K562 (cell line): ENCODE results near the gene CEP20. TPM values are rescaled to one million over a fixed set of nuclear protein-coding genes. Genes with fewer than 3 reads are reported as not detected.
A peak's percentile ranks its signal among the peaks of the same experiment; 100 is the strongest.

Source experiments
- ARHGAP35 ChIP-seq: fragments of 450-650 bp; IDR thresholded peaks from 2 replicates; pipeline ENCODE4 v1.6.1; 2018; ENCODE audit not compliant: partially characterized antibody
- CEBPG ChIP-seq, 3 experiments: fragments of 200-800 bp in 1 of 3; sonication (Bioruptor generic) in 1 of 3; sonication (generic) in 1 of 3; formaldehyde crosslinking in 1 of 3; IDR thresholded peaks in 2 of 3; conservative IDR thresholded peaks in 1 of 3; 2 replicates each; pipeline versions ENCODE4 v1.6.1 to v1.8.0; 2016 to 2022; ENCODE audit warnings: missing compliant biosample characterization in 2 of 3, missing genetic modification characterization in 2 of 3, mild to moderate bottlenecking in 1 of 3, missing genetic modification reagents in 1 of 3
- CHD4 ChIP-seq: fragments of 200-600 bp; sonication (generic); IDR thresholded peaks from 3 replicates; pipeline ENCODE4 v1.6.1; 2012; ENCODE audit warnings: low read depth, mild to moderate bottlenecking, mixed read lengths, low read length, inconsistent platforms; ENCODE audit not compliant: insufficient read depth, insufficient replicate concordance, poor library complexity, severe bottlenecking
- ETV1 ChIP-seq: fragments of 450-650 bp; conservative IDR thresholded peaks from 2 replicates; pipeline ENCODE4 v1.6.1; 2016; ENCODE audit warnings: missing genetic modification characterization, control low read depth, low read depth, missing compliant biosample characterization
- JUNB ChIP-seq: fragments of 450-650 bp; formaldehyde crosslinking; conservative IDR thresholded peaks from 2 replicates; pipeline ENCODE4 v1.4.0; 2020; ENCODE audit warnings: mild to moderate bottlenecking
- KLF6 ChIP-seq: fragments of 250-450 bp; sonication (Bioruptor Pico); IDR thresholded peaks from 2 replicates; pipeline ENCODE4 v1.4.0; 2020; ENCODE audit warnings: mild to moderate bottlenecking, moderate library complexity, borderline replicate concordance
- LCOR ChIP-seq: sonication (generic); formaldehyde crosslinking; IDR thresholded peaks from 2 replicates; pipeline ENCODE4 v1.8.0; 2022; ENCODE audit warnings: mild to moderate bottlenecking, missing genetic modification reagents
- LEF1 ChIP-seq: fragments of 450-650 bp; IDR thresholded peaks from 2 replicates; pipeline ENCODE4 v1.6.1; 2016; ENCODE audit warnings: mild to moderate bottlenecking
- MED1 ChIP-seq: sonication (generic); formaldehyde crosslinking; IDR thresholded peaks from 2 replicates; pipeline ENCODE4 v1.8.1; 2023; ENCODE audit warnings: missing genetic modification reagents, borderline replicate concordance
- NFE2 ChIP-seq: IDR thresholded peaks from 2 replicates; pipeline ENCODE4 v1.6.1; 2014; ENCODE audit warnings: antibody characterized with exemption, low read depth
- PHF20 ChIP-seq: fragments of 450-650 bp; IDR thresholded peaks from 2 replicates; pipeline ENCODE4 v1.6.1; 2018; ENCODE audit not compliant: partially characterized antibody
- POLR3A ChIP-seq: IDR thresholded peaks from 2 replicates; pipeline ENCODE4 v1.6.1; 2011; ENCODE audit warnings: borderline replicate concordance, mild to moderate bottlenecking, moderate library complexity; ENCODE audit not compliant: insufficient read length, insufficient read depth; ENCODE audit errors: extremely low read depth
- RB1 ChIP-seq: fragments of 450-650 bp; IDR thresholded peaks from 2 replicates; pipeline ENCODE4 v1.6.1; 2017; ENCODE audit warnings: low read depth, mild to moderate bottlenecking
- SAFB2 ChIP-seq: fragments of 200-400 bp; formaldehyde crosslinking; IDR thresholded peaks from 2 replicates; pipeline ENCODE4 v1.6.1; 2018; ENCODE audit warnings: borderline replicate concordance, low read length, low read depth, moderate library complexity; ENCODE audit not compliant: severe bottlenecking
- SRSF7 ChIP-seq: fragments of 200-400 bp; formaldehyde crosslinking; optimal IDR thresholded peaks from 2 replicates; pipeline ENCODE3; 2017; ENCODE audit warnings: mild to moderate bottlenecking, low read depth, low read length
- SRSF9 ChIP-seq: fragments of 200-400 bp; formaldehyde crosslinking; IDR thresholded peaks from 2 replicates; pipeline ENCODE4 v1.6.1; 2017; ENCODE audit warnings: low read depth, low read length, borderline replicate concordance
- STAT5B ChIP-seq: fragments of 250-450 bp; sonication (Bioruptor Pico); IDR thresholded peaks from 2 replicates; pipeline ENCODE4 v1.8.0; 2021; ENCODE audit warnings: mild to moderate bottlenecking, inconsistent platforms
- TAF7 ChIP-seq: fragments of 450-650 bp; IDR thresholded peaks from 2 replicates; pipeline ENCODE4 v1.6.1; 2016; ENCODE audit warnings: missing genetic modification characterization, missing compliant biosample characterization
- TBL1XR1 ChIP-seq, 2 experiments: IDR thresholded peaks; 2 replicates each; pipeline ENCODE4 v1.6.1; 2012; ENCODE audit warnings: improper control_type of control experiment in 2 of 2, low read length in 2 of 2, mild to moderate bottlenecking in 1 of 2
- TOE1 ChIP-seq, 2 experiments: fragments of 450-650 bp in 1 of 2; sonication (generic) in 1 of 2; formaldehyde crosslinking in 1 of 2; IDR thresholded peaks; 2 replicates each; pipeline versions ENCODE4 v1.7.1 to v1.8.0; 2016 to 2022; ENCODE audit warnings: borderline replicate concordance in 2 of 2, mild to moderate bottlenecking in 2 of 2, antibody characterized with exemption in 1 of 2, inconsistent platforms in 1 of 2, low read depth in 1 of 2, missing genetic modification reagents in 1 of 2, moderate library complexity in 1 of 2
- ZKSCAN1 ChIP-seq: fragments of 150-350 bp; IDR thresholded peaks from 2 replicates; pipeline ENCODE4 v1.6.1; 2016; ENCODE audit warnings: low read depth, low read length
- ZNF224 ChIP-seq: sonication (generic); formaldehyde crosslinking; IDR thresholded peaks from 2 replicates; pipeline ENCODE4 v1.8.0; 2022; ENCODE audit warnings: mild to moderate bottlenecking, missing genetic modification reagents
- ZNF699 ChIP-seq: fragments of 250-450 bp; sonication (Bioruptor Pico); IDR thresholded peaks from 2 replicates; pipeline ENCODE4 v1.8.0; 2021; ENCODE audit warnings: mild to moderate bottlenecking, moderate library complexity; ENCODE audit not compliant: insufficient replicate concordance
- polyA plus RNA-seq, 8 experiments: library from polyadenylated mRNA; depleted of rRNA in 4 of 8; stranded (reverse) in 5 of 8; unstranded in 3 of 8; fragments of >200 nt; fragmentation: Nextera tagmentation in 2 of 8; fragmentation: Illumina TruSeq in 1 of 8; extraction: Ambion mirVana in 2 of 8; extraction: Trizol in 1 of 8; gene quantifications; 2 replicates each; pipeline versions ENCODE4 v1.2.1 to v1.2.3, GENCODE V29; 2011 to 2014; ENCODE audit warnings: inconsistent platforms in 1 of 8, missing spikeins in 1 of 8
- total RNA-seq, 7 experiments: library from RNA; depleted of rRNA in 6 of 7; stranded (reverse); fragments of >200 nt in 6 of 7; fragmentation: Illumina TruSeq in 2 of 7; extraction: Trizol in 2 of 7; gene quantifications; 2 replicates each; pipeline versions ENCODE4 v1.2.1 to v1.2.3, GENCODE V29; 2011 to 2021; ENCODE audit warnings: low replicate concordance in 1 of 7
- TF ChIP-seq, protein P1 (sequence below): sonication (generic); formaldehyde crosslinking; IDR thresholded peaks from 2 replicates; pipeline ENCODE4 v1.9.0; 2022; ENCODE audit warnings: mild to moderate bottlenecking, missing genetic modification reagents
- TF ChIP-seq, protein P2 (sequence below), 3 experiments: fragments of 200-800 bp in 1 of 3; fragments of 250-450 bp in 1 of 3; fragments of 450-650 bp in 1 of 3; sonication (Bioruptor Pico) in 1 of 3; sonication (Bioruptor generic) in 1 of 3; formaldehyde crosslinking in 1 of 3; IDR thresholded peaks; 2 replicates each; pipeline versions ENCODE4 v1.6.1 to v1.8.0; 2016 to 2022; ENCODE audit warnings: mild to moderate bottlenecking in 2 of 3, missing genetic modification characterization in 2 of 3, missing compliant biosample characterization in 1 of 3, moderate library complexity in 1 of 3

CEP20 gene
- total and polyA plus RNA-seq, 9 of the 15 experiments (the other 6 are each of a cell fraction or from before 2014, with no cell fraction given) = 41.3 to 150 (median 104) TPM

DNA sequence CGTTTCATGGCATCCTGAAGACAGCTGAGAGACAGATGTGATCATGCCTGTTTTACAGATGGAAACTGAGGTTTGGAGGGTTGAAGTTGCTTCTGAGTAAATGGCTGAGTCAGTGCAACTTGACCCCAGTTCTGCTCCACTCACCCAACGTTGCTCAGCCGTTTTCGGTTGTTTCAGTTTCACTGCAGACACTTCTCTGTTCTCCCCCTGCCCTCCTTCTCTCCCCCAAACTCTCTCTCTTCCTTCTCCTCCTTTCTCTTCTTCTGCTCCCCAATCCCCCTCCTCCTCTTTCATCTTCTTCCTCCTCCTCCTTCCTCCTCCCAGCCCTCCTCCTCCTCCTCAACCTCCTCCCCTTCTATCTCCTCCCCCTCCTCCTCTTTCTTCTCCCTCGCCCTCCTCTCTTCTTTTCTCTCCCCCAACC is 9.4 kb upstream of the CEP20 start (continued):
- TF ChIP-seq SRSF7 = no peak
- TF ChIP-seq STAT5B (CRISPR knock-in tag) = no peak
- TF ChIP-seq TAF7 (tag) = no peak
- no peak for TF ChIP-seq ZNF699 (CRISPR knock-in tag)
- no peak for TF ChIP-seq CEBPG (CRISPR knock-in tag; IDR thresholded peaks at IDR 0.05)
- no peak for TF ChIP-seq CEBPG (tag; conservative IDR thresholded peaks at IDR 0.05 in 1 of 2, IDR thresholded peaks at IDR 0.05 in 1 of 2)
- TF ChIP-seq ARHGAP35 = peak; percentile 60
- TF ChIP-seq POLR3A = no peak
- TF ChIP-seq, protein P1, sequence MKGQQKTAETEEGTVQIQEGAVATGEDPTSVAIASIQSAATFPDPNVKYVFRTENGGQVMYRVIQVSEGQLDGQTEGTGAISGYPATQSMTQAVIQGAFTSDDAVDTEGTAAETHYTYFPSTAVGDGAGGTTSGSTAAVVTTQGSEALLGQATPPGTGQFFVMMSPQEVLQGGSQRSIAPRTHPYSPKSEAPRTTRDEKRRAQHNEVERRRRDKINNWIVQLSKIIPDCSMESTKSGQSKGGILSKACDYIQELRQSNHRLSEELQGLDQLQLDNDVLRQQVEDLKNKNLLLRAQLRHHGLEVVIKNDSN (CRISPR knock-in tag) = no peak
- no peak for TF ChIP-seq CHD4
- no peak for TF ChIP-seq ZNF224 (CRISPR knock-in tag)
- TF ChIP-seq, protein P2, sequence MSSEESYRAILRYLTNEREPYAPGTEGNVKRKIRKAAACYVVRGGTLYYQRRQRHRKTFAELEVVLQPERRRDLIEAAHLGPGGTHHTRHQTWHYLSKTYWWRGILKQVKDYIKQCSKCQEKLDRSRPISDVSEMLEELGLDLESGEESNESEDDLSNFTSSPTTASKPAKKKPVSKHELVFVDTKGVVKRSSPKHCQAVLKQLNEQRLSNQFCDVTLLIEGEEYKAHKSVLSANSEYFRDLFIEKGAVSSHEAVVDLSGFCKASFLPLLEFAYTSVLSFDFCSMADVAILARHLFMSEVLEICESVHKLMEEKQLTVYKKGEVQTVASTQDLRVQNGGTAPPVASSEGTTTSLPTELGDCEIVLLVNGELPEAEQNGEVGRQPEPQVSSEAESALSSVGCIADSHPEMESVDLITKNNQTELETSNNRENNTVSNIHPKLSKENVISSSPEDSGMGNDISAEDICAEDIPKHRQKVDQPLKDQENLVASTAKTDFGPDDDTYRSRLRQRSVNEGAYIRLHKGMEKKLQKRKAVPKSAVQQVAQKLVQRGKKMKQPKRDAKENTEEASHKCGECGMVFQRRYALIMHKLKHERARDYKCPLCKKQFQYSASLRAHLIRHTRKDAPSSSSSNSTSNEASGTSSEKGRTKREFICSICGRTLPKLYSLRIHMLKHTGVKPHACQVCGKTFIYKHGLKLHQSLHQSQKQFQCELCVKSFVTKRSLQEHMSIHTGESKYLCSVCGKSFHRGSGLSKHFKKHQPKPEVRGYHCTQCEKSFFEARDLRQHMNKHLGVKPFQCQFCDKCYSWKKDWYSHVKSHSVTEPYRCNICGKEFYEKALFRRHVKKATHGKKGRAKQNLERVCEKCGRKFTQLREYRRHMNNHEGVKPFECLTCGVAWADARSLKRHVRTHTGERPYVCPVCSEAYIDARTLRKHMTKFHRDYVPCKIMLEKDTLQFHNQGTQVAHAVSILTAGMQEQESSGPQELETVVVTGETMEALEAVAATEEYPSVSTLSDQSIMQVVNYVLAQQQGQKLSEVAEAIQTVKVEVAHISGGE (CRISPR knock-in tag; IDR thresholded peaks at IDR 0.05) = no peak
- no peak for TF ChIP-seq RB1
- no peak for TF ChIP-seq SAFB2
- TF ChIP-seq ZKSCAN1 = no peak
- peak; percentile 64; the same call in 1 of the 2 replicates for TF ChIP-seq NFE2
- no peak for TF ChIP-seq TBL1XR1 (IDR thresholded peaks at IDR 0.05; ENCODE audit: low read length in 2 of 2)
- no peak for TF ChIP-seq KLF6 (CRISPR knock-in tag)
- TF ChIP-seq ETV1 (tag) = no peak
- TF ChIP-seq LEF1 = peak; percentile 73; the same call in 1 of the 2 replicates
- no peak for TF ChIP-seq MED1 (CRISPR knock-in tag)
- TF ChIP-seq PHF20 = no peak
- no peak for TF ChIP-seq LCOR (CRISPR knock-in tag)
- no peak for TF ChIP-seq SRSF9
- TF ChIP-seq JUNB (CRISPR knock-in tag) = no peak
- TF ChIP-seq TOE1 (IDR thresholded peaks at IDR 0.05; ENCODE audit: borderline replicate concordance) = peak; percentile 64; the same call in 1 of the 2 replicates
- TF ChIP-seq TOE1 (CRISPR knock-in tag; IDR thresholded peaks at IDR 0.05; ENCODE audit: borderline replicate concordance, low read depth) = no peak
